NB4 (cell line): ENCODE data around the gene SMIM1.

Experiments
- MYC ChIP-seq: IDR thresholded peaks from 2 replicates; pipeline ENCODE4 v1.6.1; 2011; ENCODE audit warnings: low read depth, low read length
- POLR2A ChIP-seq: IDR thresholded peaks from 2 replicates; pipeline ENCODE4 v1.6.1; 2011; ENCODE audit warnings: mild to moderate bottlenecking; ENCODE audit not compliant: insufficient read length; ENCODE audit errors: extremely low read depth
- TF ChIP-seq, protein P1 (sequence below): IDR thresholded peaks from one replicate; pipeline ENCODE4 v1.5.1; 2012; ENCODE audit warnings: low read depth, low read length

- TF ChIP-seq, protein P1, sequence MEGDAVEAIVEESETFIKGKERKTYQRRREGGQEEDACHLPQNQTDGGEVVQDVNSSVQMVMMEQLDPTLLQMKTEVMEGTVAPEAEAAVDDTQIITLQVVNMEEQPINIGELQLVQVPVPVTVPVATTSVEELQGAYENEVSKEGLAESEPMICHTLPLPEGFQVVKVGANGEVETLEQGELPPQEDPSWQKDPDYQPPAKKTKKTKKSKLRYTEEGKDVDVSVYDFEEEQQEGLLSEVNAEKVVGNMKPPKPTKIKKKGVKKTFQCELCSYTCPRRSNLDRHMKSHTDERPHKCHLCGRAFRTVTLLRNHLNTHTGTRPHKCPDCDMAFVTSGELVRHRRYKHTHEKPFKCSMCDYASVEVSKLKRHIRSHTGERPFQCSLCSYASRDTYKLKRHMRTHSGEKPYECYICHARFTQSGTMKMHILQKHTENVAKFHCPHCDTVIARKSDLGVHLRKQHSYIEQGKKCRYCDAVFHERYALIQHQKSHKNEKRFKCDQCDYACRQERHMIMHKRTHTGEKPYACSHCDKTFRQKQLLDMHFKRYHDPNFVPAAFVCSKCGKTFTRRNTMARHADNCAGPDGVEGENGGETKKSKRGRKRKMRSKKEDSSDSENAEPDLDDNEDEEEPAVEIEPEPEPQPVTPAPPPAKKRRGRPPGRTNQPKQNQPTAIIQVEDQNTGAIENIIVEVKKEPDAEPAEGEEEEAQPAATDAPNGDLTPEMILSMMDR = no peak
- TF ChIP-seq MYC = no peak
- no peak for TF ChIP-seq POLR2A
These were observed 29.1 kb upstream of the SMIM1 start for GRCh38 chr1:3743421-3743820.
